Stimulated activated CD8-positive, alpha-beta memory T cell treated with anti-CD3 and anti-CD28 coated beads, Interleukin-12 subunit alpha, Interleukin-12 subunit beta, amount 100 ng/mL, for 4 hours (primary cell): Measurements from ENCODE around the gene HGD.
"Not testable (repeated sequence)": the region's sequence is repeated elsewhere in the genome, so short reads cannot be mapped to it uniquely, and the experiment has no call there.

Experiments used
- DNase-seq: peaks from one replicate; pipeline ENCODE4 v3.0.0-alpha.2; 2020; ENCODE audit warnings: low read depth

The HGD gene

DNA sequence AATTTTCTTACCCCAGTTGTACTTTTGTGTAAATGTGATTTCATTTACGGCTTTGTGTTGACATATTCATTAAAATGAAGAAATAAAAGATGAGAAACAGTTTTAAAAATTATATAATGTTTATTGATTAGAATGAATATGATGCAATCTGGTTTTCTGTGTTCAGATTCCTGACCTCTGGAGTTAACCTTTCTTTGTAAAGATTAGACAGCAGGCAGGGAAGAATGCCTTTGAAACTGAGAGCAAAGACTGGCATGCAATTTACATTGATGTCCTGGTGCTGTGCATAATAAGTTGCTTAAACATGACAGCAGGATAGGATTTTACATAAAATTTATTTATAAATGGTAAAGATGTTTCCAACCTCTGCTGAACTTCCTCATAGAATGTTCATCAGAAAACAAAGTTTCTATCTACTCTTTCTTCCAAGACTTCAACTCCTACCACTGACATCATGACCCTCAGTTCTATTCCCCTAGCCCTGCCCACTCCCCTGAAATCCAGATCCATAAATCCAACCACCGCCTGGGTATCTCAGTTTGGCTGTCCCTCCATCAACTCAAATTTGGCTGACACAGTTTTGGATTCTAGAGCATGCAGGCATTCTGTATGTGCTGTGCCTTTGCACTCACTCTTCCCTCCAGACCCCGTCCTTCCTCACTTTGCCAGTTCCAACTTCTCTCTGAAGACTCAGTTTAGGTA, 1.7 kb downstream of the HGD start:
- no peak for DNase-seq

DNA sequence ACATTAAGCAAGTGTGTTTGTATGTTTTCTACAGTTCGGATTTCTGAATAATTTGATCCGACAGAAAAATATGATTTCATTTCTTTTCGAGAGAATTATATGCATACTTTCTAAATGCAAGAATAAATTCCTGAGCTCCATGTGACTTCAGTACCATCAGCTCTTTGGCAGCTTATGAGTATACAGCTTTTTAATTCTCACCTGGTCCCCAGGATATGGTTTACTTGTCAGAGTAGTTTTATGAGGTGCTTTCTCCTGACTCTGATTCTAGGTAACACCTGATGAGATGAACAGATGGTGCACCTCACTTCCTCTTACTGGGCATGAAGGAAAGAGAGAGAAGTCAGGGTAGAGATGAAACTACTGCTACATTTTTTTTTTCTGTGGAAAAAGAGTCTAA, 3.1 kb downstream of the HGD start:
- no peak for DNase-seq

DNA sequence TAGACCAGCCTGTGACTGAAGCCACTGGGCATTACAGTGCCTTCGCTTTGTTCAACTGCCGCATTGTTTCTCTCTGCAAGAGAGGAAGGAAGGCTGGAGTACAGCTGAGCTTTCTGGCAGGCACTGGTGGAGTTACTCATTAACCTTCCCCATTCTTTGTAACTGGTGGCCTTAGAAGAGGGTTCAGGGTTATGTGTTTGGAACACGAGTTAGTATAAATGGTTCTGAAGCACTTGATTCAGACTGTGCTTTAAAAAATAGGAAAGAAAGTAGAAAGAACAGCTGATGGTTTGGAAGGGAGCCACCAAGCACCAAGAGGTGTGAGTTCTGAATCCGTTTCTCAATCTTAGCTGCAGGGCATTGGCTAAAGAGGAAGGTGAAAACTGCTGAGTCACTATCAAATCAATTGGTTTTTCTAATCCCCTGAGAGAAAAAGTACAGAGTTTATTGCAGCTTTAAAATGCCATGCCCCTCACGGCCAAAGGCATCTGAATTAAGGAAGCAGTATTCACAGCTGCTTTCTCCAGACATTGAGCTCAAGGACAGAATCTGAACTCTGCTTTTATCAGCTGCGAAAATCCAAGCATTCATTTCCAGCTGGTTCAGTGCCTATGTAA, 3.6 kb downstream of the HGD start:
- DNase-seq: no peak

DNA sequence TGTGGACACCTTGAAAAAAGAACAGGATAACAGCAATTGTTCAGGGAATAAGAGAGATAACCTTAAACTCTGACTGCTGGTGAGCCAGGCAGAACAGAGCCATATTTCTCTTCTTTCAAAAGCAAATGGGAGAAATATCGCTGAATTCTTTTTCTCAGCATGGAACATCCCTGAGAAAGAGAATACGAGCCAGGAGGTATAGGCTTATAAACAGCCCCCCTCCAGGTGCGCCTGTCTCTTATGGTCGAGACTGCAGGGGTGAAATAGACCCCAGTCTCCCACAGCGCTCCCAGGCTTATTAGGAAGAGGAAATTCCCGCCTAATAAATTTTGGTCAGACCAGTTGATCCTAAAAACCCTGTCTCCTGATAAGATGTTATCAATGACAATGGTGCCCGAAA, 4.8 kb downstream of the HGD start:
- DNase-seq: not testable (repeated sequence)

DNA sequence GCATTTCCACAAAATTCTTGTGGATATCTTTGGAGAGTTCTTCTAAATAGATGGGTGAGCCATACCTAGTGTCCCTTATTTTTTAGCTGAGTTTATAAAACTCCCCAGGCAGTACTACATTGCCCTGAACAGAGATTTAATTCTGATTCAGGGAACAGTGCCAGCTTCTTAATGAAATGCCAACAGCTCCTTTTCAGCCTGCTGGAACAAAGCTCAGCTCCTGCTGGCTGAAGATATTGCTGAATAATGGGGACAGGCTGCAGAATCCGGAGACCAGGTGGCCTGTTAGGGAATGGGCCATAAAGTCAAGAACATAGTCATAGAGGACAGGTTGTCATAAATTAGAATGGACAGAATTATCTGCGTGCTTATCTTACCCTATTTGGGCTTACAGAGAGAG, 8.9 kb downstream of the HGD start:
- no peak for DNase-seq

DNA sequence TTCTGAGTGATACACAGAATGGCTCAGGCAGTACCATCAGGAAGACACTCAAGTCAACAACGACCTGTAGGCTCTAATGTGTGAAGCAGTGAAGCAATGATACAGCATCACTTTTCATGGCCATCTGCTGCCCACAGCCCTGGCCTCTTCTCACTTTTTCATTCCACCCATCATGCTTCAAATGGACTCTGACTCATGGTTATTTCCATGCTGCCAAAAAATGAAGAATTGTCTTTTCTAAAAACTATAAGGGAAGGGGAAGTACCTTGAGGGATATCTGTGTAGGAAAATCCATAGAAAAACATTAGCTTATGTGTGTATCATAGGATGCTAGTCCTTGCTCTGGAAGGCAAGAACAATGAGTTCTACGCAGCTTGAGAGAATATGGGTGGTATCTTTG, 11.5 kb downstream of the HGD start:
- no peak for DNase-seq

DNA sequence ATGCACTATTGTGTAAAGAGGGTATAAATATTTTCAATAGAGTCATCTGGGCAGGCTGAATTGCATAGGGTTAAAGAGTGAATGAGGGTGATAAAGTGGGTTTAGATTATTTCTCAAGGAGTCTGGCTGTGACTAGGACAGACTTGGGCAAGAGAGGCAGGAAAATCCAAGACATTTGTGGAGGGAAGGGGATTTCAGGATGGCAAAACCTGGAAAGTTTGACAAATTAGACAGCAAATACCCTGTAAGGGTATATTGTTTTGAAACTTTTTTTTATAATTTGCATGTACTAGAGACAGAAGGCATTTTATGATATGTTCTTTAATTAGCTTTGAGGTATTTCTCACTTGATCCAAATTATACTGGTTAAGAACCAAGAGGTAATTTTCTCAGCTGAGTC, 17.1 kb downstream of the HGD start:
- DNase-seq: no peak

DNA sequence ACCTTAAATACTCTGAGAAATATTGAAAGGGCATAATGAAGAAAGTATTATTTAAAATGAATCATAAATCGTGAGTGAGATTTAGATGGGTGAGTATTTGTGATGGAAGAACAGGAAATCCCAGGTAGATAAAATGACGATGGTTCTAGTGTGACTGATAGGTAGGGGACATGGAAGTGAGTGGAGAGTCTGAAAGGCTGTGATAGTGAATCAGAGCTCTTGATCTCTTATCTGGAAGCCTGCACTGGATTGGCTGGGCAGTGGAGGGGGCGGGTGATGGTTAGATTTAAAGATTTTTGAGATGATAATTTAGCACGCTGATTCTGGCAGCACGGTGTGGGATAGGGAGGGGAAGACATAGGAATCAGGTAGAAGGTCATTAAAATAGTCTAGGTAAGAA, 20.1 kb downstream of the HGD start:
- no peak for DNase-seq

DNA sequence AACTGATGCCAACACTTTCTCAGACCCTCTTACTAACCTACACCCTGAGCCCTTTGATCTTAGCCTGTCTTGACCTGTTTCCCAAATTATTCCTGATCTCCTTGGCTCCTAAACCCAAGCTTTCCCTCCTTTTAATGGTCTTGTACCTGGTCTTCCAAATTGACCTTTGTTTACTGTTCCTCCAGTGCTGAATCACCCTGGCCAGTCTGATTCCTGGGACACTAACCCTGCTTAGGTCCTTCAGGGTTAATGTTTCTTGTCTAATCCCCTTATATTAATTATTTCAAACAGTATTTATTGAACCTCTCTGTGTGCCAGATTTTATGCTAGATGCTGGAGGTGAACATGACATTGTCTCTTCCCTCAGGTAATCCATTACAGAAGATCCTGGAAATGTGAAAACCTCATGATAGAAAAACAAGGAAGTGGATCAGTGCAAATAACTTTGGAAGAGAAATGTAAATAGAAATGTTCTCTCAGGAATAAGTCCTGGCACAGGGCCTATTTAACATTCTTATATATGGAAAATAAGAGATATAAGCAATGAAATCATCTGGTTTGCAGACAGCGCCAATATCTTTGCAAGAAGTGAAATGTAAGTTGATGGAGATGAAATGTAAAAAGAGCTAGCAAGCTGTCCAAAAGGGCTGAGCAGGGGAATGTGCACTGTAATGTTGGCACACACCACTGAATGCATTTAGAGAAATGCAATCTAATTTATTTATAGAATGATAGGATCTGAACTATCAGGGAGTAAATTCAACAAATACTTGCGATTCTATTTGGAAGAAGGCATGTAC, 20.7 kb downstream of the HGD start:
- DNase-seq: no peak

DNA sequence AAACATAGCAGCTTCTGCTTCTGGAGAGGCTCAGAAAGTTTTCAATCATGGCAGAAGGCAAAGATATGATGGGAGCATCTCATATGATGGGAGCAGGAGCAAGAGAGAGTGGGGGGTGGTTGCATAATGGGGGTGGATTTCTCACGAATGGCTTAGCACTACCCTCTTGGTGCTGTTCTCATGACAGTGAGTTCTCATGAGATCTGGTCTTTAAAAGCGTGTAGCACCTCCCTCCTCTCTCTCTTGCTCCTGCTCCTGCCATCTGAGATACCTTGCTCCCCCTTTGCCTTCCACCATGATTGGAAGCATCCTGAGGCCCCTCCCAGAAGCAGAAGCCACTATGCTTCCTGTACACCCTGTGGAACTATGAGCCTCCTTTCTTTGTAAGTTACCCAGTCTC, 22.2 kb downstream of the HGD start:
- no peak for DNase-seq

DNA sequence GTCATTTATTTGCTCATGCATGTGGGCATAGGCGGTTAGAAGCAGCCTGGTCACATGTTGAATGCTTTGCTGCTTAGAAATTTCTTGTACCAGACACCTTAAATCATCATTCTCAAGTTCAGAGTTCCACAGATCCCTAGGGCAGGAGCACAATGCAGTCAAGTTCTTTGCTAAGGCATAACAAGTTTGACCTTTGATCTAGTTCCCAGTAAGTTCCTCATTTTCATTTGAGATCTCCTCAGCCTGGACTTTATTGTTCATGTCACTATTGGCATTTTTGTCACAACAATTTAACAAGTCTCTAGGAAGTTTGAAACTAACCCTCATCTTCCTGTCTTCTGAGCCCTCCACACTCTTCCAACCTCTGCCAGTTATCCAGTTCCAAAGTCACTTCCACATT, 22.8 kb downstream of the HGD start:
- no peak for DNase-seq

DNA sequence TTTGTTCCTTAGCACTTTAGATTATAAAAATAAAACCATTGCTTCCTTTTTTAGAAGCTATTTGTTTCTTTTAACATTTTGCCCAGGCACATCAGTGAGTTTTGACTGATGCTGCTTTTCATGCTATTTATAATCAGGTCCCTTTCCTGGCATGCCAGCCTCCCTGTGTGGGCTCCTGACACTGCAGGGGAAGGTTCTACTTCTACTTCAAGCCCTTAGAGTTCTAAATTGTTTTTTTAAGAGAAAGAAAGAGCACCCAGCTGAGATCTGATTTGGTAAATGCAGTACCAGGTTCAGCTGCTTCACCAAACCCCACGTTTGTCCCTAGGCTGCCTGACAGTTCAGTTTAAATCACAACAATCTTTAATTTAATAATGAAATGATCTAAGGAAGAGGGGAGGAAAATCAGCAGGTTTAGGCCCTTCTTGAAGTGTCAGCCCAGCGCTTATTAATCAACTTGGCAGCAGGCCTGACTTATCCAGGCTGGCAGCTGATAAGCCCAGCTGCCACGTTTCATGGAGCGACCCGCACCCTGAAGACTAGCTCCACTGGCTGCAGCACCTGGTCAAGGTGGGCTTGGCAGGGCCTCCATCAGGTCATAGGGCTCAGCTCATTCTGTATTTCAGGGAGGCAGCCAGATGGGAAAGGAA, 29.0 kb downstream of the HGD start:
- no peak for DNase-seq

DNA sequence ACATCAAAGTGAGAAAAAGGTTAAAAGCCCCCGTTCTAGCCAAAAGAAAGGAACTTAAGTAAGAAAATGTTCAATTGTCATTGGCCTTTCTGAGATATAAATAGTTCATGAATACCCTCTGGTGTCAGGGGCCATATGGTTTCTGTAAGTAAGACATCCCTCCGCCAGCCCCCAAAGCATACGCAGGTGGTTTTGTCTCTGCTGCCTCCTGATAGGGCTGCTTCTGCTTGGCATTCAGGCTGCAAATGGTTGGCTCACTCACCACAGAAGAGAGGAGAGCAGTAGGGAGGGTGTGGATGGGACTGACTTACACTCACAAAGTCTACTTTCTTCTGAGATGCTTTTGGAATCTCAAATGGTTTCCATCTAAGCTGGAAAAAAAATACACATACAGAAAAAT, 29.8 kb downstream of the HGD start:
- no peak for DNase-seq

DNA sequence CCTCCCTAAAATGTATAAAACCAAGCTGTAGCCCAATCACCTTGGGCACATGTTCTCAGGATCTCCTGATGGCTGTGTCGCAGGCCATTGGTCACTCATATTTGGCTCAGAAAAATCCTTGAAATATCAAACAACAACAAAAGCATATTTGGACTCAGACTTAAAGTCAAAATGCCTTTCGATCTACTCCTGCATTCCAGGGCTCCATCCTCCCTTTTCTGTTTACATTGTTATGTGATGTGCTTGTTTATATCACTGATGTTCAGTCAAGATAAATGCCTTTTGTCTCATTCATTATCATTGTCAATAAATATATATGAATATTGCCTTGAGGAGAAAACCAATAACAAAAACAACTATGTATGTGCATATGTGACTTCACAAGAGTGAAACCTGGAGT, 31.7 kb downstream of the HGD start:
- DNase-seq: no peak

DNA sequence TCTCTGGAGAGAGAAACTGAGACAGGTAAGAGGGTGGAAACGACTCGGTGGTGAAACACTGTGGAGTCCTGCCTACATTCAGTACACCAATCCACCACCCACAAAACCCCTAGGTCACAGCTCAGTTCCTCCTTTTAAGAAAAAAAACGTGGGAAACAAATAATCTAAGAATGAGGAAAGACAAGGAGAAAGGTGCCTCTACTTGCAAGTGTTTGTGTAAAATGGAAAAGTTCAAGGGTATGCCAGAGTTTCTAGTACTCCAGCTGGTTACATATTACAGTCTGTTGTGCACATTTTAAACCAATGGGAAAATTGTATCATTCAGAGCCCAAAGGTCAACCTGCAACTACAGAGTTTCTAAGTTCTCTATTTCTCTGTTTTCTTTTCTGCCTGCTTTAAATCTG, 32.2 kb downstream of the HGD start:
- DNase-seq: no peak

DNA sequence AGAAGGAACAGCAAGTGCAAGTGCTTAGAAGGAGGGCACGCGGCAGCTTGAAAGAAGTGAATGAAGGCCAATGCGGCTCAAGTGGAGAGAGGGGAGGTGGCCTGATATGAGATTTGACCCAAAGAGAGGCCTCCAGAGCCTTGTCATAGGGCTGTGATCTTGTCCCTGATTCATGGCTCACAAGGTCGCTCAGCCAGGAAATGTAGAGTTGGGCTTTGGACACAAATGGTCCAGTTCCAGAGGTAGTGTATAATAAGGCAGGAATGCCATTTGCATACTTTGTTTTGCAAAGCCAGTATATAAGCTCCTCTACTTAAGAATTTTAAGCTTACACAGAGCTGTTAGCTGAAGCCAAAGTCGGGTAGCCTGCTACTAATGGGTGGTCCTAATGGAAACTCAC, 33.7 kb downstream of the HGD start:
- no peak for DNase-seq

DNA sequence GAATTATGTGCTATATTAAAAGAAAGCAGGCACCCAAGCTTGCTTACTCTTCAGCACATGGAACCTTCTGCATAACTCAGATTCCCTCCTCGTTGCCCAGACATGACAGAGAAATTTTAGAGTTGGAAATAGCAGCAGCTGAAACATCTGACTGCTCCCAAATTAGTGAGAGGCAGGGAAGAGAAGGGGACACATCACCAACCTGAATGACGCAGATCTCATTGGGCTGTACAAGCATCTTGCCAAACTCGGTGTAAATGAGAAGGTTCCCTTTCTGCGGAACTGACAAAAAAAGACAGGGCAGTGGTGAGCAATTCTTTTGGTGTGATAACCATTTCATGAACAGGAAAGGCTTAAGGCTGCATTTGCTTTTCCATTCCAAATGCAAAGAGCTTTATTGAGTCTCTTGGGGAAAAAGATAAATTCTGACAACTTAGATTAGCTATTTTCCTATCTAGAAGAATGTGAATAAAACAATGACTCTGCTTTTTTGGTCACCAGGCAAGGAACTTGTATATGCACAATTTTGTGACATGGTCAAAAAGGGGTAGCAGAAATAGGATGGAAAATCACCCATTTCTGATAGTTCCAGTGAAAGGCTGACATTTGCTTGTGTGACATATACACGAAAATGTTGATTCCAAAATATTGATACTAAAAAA, 35.1 kb downstream of the HGD start:
- no peak for DNase-seq

DNA sequence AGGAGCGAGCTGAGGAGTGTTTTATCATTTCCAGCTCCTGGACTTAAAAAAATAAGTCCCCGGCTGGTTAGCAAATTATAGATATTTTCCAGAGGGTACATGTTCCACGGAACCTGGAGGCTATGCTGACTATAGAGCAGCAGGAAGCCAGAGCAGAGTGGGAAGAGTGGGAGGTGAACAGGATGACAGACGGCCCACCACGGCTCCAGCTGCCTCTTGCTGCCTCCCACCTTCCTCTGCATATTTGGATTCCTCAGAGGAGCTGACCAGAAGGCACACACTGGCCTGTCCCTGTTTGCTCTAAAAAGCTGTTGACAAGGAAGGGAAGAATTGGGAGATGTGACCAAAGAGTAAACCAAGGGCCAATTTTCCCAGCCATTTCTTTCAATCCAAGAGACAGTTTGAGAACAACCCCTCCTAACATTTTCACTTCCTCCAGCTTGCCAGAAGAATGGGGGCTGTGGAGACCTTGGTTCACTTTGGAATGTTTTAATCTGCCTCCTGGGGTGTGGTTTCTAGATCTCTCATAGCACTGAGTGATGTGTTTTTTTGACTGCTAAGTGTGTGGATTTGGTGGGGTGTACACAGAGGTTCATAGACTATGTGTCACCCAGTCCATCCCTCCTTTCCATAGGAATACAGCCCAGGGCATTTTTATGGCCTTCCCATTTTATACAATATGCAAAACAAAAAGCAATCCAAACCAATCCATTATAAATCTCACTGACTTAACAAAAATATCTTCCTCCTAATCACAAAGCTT, 36.8 kb downstream of the HGD start:
- no peak for DNase-seq

DNA sequence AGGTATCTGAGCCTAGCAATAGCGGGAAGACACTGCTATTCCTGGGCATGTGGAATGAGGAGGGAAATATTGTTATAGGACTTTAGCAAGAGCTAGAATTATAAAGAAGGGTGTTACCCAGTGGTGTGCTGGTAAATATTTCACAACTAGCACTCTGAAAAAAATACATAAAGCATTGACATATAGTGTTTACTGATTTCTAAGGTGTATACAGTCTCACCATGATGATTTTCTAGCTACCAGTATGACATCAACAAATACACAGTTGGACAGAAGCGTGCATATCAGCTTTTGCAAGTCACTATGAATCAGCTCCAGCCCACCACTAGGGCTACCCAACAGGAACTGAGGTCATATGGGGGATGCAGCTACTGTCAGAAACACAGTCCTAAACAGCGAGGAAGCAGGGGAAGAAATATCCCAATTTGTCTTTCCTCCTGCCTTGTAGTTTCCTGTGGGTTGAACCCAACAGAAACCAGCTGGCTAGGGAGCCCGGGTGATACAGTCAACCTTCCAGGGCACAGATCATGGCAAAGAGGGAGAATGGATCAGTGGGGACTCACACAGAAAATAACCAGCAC, 39.6 kb downstream of the HGD start:
- no peak for DNase-seq

DNA sequence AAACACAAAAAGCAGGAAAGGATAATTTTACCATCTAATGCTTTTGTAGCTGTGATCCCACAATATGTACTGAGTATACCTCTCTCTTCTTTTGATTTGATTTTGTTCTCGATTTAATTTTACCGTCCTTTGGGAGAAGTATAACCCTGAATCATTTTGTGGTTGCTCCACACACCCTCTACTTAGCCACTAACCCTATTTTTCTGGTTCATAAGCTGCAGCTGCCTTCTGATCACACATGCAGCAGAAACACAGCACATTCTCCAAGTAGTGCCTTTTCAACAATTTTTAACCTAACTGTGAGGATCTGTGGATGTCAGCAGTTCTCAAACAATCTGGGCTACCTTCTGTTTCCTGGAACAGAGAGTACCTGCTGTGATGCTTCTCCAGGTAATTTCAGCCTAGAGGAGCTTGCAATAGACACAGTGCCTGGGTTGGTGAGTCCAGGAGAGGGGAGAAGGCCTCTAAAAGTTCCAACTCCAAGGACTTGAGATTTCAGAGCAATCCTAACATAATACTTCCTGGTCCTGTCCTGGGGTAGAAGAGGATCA, 40.3 kb downstream of the HGD start:
- DNase-seq: no peak

DNA sequence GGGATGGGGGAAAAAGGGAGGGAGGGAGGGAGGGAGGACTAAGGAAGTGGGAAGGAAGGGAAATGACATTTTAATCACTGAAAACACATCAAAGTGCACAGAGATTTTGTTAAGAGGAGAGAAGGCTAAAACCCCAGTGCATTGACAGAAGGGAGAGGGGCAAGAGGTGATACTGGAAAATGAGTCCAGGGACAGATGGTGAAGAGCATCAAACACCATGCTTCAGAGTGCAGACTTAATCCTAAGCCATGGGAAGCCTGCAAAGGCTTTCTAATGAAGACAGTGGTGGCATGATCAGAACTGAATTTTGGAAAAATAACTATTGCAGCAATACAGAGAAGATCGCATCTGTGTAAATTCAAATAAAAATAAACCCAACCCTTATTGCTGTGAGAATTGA, 41.8 kb downstream of the HGD start:
- no peak for DNase-seq
